WERI-Rb-1 (cell line): ENCODE data around the gene IFNL3.

Experiments used
- DNase-seq: peaks from one replicate; pipeline ENCODE4 v3.0.0-alpha.2; 2020
- H3K27ac ChIP-seq: fragments of 250-450 bp; sonication (Bioruptor Pico); 2 replicates; pipeline ENCODE4 v1.5.1; 2020; ENCODE audit warnings: mild to moderate bottlenecking, moderate library complexity
- H3K27me3 ChIP-seq: fragments of 250-450 bp; sonication (Bioruptor Pico); 2 replicates; pipeline ENCODE4 v1.5.1; 2021; ENCODE audit warnings: mild to moderate bottlenecking, low read depth, moderate library complexity; ENCODE audit not compliant: insufficient read depth, severe bottlenecking
- H3K36me3 ChIP-seq: fragments of 250-450 bp; sonication (Bioruptor Pico); 2 replicates; pipeline ENCODE4 v1.5.1; 2020; ENCODE audit warnings: mild to moderate bottlenecking, moderate library complexity
- H3K4me3 ChIP-seq: 2 replicates; pipeline ENCODE4 v1.5.1; 2011; ENCODE audit warnings: low read depth, mild to moderate bottlenecking, control low read depth, low read length
- H3K9me3 ChIP-seq: fragments of 250-450 bp; sonication (Bioruptor Pico); 2 replicates; pipeline ENCODE4 v1.5.1; 2021; ENCODE audit warnings: mild to moderate bottlenecking, moderate library complexity; ENCODE audit not compliant: severe bottlenecking
- CTCF ChIP-seq: IDR thresholded peaks from 2 replicates; pipeline ENCODE4 v1.5.1; 2011; ENCODE audit warnings: low read depth, mild to moderate bottlenecking, control low read depth, inconsistent platforms, low read length

IFNL3 gene

GRCh38 chr19:39264306-39265290 lies 19.8 kb upstream of the IFNL3 start:
- DNase-seq, result no peak

DNA sequence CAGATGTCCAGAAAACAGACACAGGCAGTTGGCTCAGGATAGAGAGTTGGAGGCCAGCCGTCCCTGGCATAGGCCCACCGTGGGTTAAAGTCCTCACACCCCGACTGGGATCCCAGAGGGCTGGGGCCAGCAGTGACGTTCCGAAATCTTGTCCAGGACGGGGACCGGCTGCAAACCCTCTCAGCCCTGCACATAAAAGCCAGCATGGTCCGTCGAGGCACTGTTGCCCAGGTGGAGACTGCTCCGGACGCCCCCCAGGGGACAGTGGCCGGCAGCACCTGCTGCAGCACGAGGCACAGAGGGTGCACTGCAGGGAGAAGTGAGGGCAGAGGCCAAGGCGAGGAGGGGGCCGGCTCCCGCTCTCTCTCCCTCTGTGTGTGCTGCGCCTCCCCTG lies 19.1 kb upstream of the IFNL3 start:
- H3K36me3 ChIP-seq, result no peaks in the 10 kb centered on the region
- DNase-seq, result no peak
- TF ChIP-seq CTCF, result no peak
- no peak overlapping the region for H3K4me3 ChIP-seq
- no peak overlapping the region for H3K27ac ChIP-seq
- H3K9me3 ChIP-seq, result no peaks in the 10 kb centered on the region
- no peaks in the 10 kb centered on the region for H3K27me3 ChIP-seq

More at GRCh38 chr19:39264306-39265290, 19.8 kb upstream of the IFNL3 start:
- H3K36me3 ChIP-seq, result no peaks in the 10 kb centered on the region
- no peak overlapping the region for H3K4me3 ChIP-seq
- H3K27me3 ChIP-seq, result no peaks in the 10 kb centered on the region
- TF ChIP-seq CTCF, result no peak
- no peak overlapping the region for H3K27ac ChIP-seq
- no peaks in the 10 kb centered on the region for H3K9me3 ChIP-seq

- Histone ChIP-seq H3K27me3 (no peaks in the 10 kb centered on the region), H3K4me3 (no peak overlapping the region), H3K9me3 (no peaks in the 10 kb centered on the region), H3K27ac (no peak overlapping the region), H3K36me3 (no peaks in the 10 kb centered on the region)
- no peak for TF ChIP-seq CTCF
- DNase-seq, result no peak
Measured at GRCh38 chr19:39262496-39262895, 17.7 kb upstream of the IFNL3 start.

GRCh38 chr19:39261704-39262103 lies 16.9 kb upstream of the IFNL3 start:
- DNase-seq, result no peak
- Histone ChIP-seq H3K27ac (no peak overlapping the region), H3K27me3 (no peaks in the 10 kb centered on the region), H3K4me3 (no peak overlapping the region), H3K9me3 (no peaks in the 10 kb centered on the region), H3K36me3 (no peaks in the 10 kb centered on the region)
- no peak for TF ChIP-seq CTCF

DNA sequence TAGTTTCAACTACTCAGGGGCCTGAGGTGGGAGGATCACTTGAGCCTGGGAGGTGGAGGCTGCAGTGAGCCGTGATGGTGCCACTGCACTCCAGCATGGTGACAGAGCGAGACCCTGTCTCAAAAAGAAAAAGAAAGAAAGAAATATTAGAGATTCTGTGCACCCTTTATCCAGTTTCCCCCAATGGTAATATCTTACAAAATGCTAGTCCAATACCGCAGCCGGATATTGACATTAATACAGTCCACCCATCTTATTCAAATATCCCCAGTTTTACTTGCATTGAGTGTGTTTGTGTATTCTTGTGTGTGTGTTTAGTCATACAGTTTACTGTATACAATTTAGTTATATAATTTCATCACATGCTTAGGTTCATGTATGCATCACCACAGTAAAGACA lies 12.4 kb upstream of the IFNL3 start:
- no peak overlapping the region for H3K27ac ChIP-seq
- TF ChIP-seq CTCF, result no peak
- no peak overlapping the region for H3K4me3 ChIP-seq
- H3K9me3 ChIP-seq, result no peaks in the 10 kb centered on the region
- no peaks in the 10 kb centered on the region for H3K36me3 ChIP-seq
- no peaks in the 10 kb centered on the region for H3K27me3 ChIP-seq
- no peak for DNase-seq
